Testis (tissue), 2 donors: ENCODE results near the gene MYL10.

ENCODE experiments used
- CTCF ChIP-seq, 3 experiments: fragments of 450-650 bp in 2 of 3; fragments of 200-600 bp in 1 of 3; sonication (generic) in 1 of 3; IDR thresholded peaks; one replicate each; pipeline ENCODE4 v1.5.1; 2016 to 2019; ENCODE audit warnings: antibody characterized with exemption in 3 of 3, mild to moderate bottlenecking in 2 of 3, moderate library complexity in 1 of 3
- POLR2A ChIP-seq: fragments of 450-650 bp; IDR thresholded peaks from one replicate; pipeline ENCODE4 v1.6.1; 2017; ENCODE audit warnings: antibody characterized with exemption, mild to moderate bottlenecking, moderate library complexity

GRCh38 chr7:101634196-101634717 is 5.2 kb upstream of the MYL10 start:
- TF ChIP-seq CTCF (IDR thresholded peaks at IDR 0.05) (no peak), POLR2A (no peak)
